ENCODE measurements around the gene TMEM238.

DNA sequence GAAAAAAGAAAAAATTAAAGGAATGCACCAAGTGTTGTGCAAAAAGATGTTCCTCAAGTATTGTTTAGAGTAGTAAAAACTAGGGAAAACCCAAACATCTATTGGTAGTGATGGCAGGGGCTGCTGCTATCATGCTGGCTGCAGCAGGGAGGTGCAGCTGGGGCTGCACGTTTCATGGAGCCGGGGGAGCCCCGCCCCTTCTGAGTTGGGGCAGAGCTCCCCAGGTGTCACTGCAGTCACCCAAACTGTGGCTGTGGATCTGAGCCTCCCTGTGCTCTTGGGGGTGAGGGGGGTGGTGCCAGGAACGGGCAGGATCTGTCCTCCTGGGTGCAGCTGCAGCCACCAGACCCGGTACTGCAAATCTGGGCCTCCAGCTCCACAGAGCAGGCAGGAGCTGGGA lies 35.0 kb upstream of the TMEM238 start:
- TF ChIP-seq, protein P1, sequence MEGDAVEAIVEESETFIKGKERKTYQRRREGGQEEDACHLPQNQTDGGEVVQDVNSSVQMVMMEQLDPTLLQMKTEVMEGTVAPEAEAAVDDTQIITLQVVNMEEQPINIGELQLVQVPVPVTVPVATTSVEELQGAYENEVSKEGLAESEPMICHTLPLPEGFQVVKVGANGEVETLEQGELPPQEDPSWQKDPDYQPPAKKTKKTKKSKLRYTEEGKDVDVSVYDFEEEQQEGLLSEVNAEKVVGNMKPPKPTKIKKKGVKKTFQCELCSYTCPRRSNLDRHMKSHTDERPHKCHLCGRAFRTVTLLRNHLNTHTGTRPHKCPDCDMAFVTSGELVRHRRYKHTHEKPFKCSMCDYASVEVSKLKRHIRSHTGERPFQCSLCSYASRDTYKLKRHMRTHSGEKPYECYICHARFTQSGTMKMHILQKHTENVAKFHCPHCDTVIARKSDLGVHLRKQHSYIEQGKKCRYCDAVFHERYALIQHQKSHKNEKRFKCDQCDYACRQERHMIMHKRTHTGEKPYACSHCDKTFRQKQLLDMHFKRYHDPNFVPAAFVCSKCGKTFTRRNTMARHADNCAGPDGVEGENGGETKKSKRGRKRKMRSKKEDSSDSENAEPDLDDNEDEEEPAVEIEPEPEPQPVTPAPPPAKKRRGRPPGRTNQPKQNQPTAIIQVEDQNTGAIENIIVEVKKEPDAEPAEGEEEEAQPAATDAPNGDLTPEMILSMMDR (IDR thresholded peaks at IDR 0.05): no peak
- no peak for TF ChIP-seq POLR2A (IDR thresholded peaks at IDR 0.05)
